Endodermal cell (in vitro differentiated cells): Measurements from ENCODE around the gene TCEA3. TPM values are rescaled to one million over a fixed set of nuclear protein-coding genes. Genes with fewer than 3 reads are reported as not detected.
A peak's percentile ranks its signal among the peaks of the same experiment; 100 is the strongest.

Source experiments
- DNase-seq: peaks from one replicate; pipeline ENCODE4 v3.0.0-alpha.2; 2017
- H3K27ac ChIP-seq: 2 replicates; pipeline ENCODE4 v1.5.1; 2013; ENCODE audit warnings: mild to moderate bottlenecking, low read depth, low read length, moderate library complexity
- H3K27me3 ChIP-seq: 2 replicates; pipeline ENCODE4 v1.6.1; 2013; ENCODE audit warnings: mild to moderate bottlenecking, low read length, moderate library complexity; ENCODE audit not compliant: insufficient read depth, control insufficient read depth, poor library complexity, severe bottlenecking
- H3K36me3 ChIP-seq: 2 replicates; pipeline ENCODE4 v1.7.0; 2013; ENCODE audit warnings: mild to moderate bottlenecking, low read length, moderate library complexity; ENCODE audit not compliant: control insufficient read depth, insufficient read depth
- H3K4me1 ChIP-seq: one replicate; pipeline ENCODE4 v1.7.0; 2013; ENCODE audit warnings: low read length; ENCODE audit not compliant: control insufficient read depth, insufficient read depth
- H3K4me3 ChIP-seq: 2 replicates; pipeline ENCODE4 v1.5.1; 2013; ENCODE audit warnings: mild to moderate bottlenecking, low read length, moderate library complexity
- H3K9ac ChIP-seq: 2 replicates; pipeline ENCODE4 v1.6.1; 2013; ENCODE audit warnings: mild to moderate bottlenecking, low read length, moderate library complexity; ENCODE audit not compliant: poor library complexity, severe bottlenecking; ENCODE audit errors: extremely low read depth
- H3K9me3 ChIP-seq: 2 replicates; pipeline ENCODE4 v1.6.1; 2013; ENCODE audit warnings: mild to moderate bottlenecking, low read length, moderate library complexity; ENCODE audit not compliant: control insufficient read depth
- H3K27ac Mint-ChIP-seq: 2 replicates; pipeline ENCODE4 v1.8.0; 2020; ENCODE audit warnings: mixed read lengths
- H3K27me3 Mint-ChIP-seq: 2 replicates; pipeline ENCODE4 v1.8.0; 2021; ENCODE audit warnings: mild to moderate bottlenecking, mixed read lengths; ENCODE audit not compliant: insufficient read depth
- H3K36me3 Mint-ChIP-seq: 2 replicates; pipeline ENCODE4 v1.8.0; 2020; ENCODE audit warnings: low read depth, mixed read lengths
- H3K4me1 Mint-ChIP-seq: 2 replicates; pipeline ENCODE4 v1.8.0; 2020; ENCODE audit warnings: mixed read lengths
- H3K4me3 Mint-ChIP-seq: 2 replicates; pipeline ENCODE4 v1.8.0; 2020; ENCODE audit warnings: mild to moderate bottlenecking, moderate library complexity, mixed read lengths
- H3K9me3 Mint-ChIP-seq: 2 replicates; pipeline ENCODE4 v1.8.0; 2020; ENCODE audit warnings: mild to moderate bottlenecking, mixed read lengths
- WGBS, 2 experiments: methylation state at CpG; one replicate each; pipeline versions ENCODE4 v1.1.5 to v1.1.7; 2013; ENCODE audit warnings: missing lambda C conversion rate in 2 of 2, mixed read lengths in 1 of 2; ENCODE audit not compliant: insufficient coverage in 1 of 2, insufficient read length in 1 of 2; 5-methylcytosine and 5-hydroxymethylcytosine counted together
- total RNA-seq, 2 donors: library from RNA; stranded (reverse); fragmentation: NEBNext Ultra II Directional in 1 of 2; extraction: Animal tissue kit (Norgen Biotek cat#: 25700) in 1 of 2; gene quantifications; 2 replicates in 1 of 2; 3 replicates in 1 of 2; pipeline ENCODE4 v1.2.1, GENCODE V29; 2021
- TF ChIP-seq, protein P1 (sequence below): fragments of 200-600 bp; sonication (generic); conservative IDR thresholded peaks from 2 replicates; pipeline ENCODE4 v1.5.0; 2021; ENCODE audit warnings: antibody characterized with exemption, mild to moderate bottlenecking

The TCEA3 gene
- total RNA-seq, 2 donors from 2014 or later, result 4.0 to 4.7 TPM

DNA sequence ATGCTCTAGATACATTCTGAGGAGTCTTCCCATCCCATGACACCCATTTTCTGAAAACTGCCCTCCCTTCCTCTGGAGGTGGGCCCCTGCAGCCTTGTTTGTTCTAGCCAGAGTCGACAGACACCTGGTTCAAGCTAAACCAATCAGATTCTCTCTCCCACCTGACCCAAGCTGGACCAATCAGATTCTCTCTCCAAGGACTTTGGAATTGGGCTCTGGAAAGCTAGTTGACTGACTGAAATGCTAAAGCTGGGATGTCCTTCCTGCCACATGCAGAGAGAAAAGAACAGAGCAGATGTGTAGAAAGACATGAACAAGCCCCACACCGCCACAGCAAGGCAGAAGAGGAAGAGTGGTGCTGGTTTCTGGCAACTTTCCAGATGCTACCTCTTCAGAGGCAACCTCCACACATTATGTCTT is 34.8 kb upstream of the TCEA3 start:
- Mint-ChIP-seq H3K36me3 (peaks cover 44% of the 10 kb centered on the region), H3K9me3 (no peaks in the 10 kb centered on the region), H3K4me1 (no peaks in the 10 kb centered on the region), H3K27ac (no peak overlapping the region), H3K4me3 (no peak overlapping the region), H3K27me3 (no peaks in the 10 kb centered on the region)
- peaks cover 3% of the 10 kb centered on the region for H3K9me3 ChIP-seq
- 87 to 100% methylated on average over 1 to 2 of the region's 2 CpGs for WGBS, 2 experiments
- TF ChIP-seq, protein P1, sequence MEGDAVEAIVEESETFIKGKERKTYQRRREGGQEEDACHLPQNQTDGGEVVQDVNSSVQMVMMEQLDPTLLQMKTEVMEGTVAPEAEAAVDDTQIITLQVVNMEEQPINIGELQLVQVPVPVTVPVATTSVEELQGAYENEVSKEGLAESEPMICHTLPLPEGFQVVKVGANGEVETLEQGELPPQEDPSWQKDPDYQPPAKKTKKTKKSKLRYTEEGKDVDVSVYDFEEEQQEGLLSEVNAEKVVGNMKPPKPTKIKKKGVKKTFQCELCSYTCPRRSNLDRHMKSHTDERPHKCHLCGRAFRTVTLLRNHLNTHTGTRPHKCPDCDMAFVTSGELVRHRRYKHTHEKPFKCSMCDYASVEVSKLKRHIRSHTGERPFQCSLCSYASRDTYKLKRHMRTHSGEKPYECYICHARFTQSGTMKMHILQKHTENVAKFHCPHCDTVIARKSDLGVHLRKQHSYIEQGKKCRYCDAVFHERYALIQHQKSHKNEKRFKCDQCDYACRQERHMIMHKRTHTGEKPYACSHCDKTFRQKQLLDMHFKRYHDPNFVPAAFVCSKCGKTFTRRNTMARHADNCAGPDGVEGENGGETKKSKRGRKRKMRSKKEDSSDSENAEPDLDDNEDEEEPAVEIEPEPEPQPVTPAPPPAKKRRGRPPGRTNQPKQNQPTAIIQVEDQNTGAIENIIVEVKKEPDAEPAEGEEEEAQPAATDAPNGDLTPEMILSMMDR, result no peak
- H3K27me3 ChIP-seq, result no peaks in the 10 kb centered on the region
- H3K4me3 ChIP-seq, result no peak overlapping the region
- DNase-seq, result peak; percentile 72
- H3K4me1 ChIP-seq, result no peaks in the 10 kb centered on the region
- H3K36me3 ChIP-seq, result peaks cover 31% of the 10 kb centered on the region
- H3K27ac ChIP-seq, result no peak overlapping the region
- H3K9ac ChIP-seq, result no peak overlapping the region

GRCh38 chr1:23456226-23456625 is 31.7 kb upstream of the TCEA3 start:
- H3K4me1 Mint-ChIP-seq, result no peaks in the 10 kb centered on the region
- TF ChIP-seq, protein P1, result no peak
- peak overlapping the region; percentile 3 for H3K27ac Mint-ChIP-seq
- H3K36me3 Mint-ChIP-seq, result peaks cover 52% of the 10 kb centered on the region
- Histone ChIP-seq H3K9ac (no peak overlapping the region), H3K9me3 (no peaks in the 10 kb centered on the region), H3K4me1 (no peaks in the 10 kb centered on the region), H3K27ac (no peak overlapping the region), H3K27me3 (no peaks in the 10 kb centered on the region), H3K4me3 (no peak overlapping the region), H3K36me3 (peaks cover 54% of the 10 kb centered on the region)
- H3K4me3 Mint-ChIP-seq, result no peak overlapping the region
- no peaks in the 10 kb centered on the region for H3K27me3 Mint-ChIP-seq
- WGBS, 2 experiments, result 91 to 93% methylated on average over 2 to 5 of the region's 5 CpGs
- H3K9me3 Mint-ChIP-seq, result no peaks in the 10 kb centered on the region
- no peak for DNase-seq

- Histone ChIP-seq H3K4me3 (no peak overlapping the region), H3K36me3 (peaks cover 59% of the 10 kb centered on the region), H3K9ac (no peak overlapping the region), H3K4me1 (no peaks in the 10 kb centered on the region), H3K27me3 (no peaks in the 10 kb centered on the region), H3K9me3 (no peaks in the 10 kb centered on the region), H3K27ac (no peak overlapping the region)
- WGBS, 2 experiments, result 81 to 97% methylated on average over 3 of the region's 3 CpGs
- DNase-seq, result no peak
- Mint-ChIP-seq H3K27me3 (no peaks in the 10 kb centered on the region), H3K36me3 (peaks cover 53% of the 10 kb centered on the region), H3K27ac (no peak overlapping the region), H3K4me1 (no peaks in the 10 kb centered on the region), H3K9me3 (no peaks in the 10 kb centered on the region), H3K4me3 (no peak overlapping the region)
- TF ChIP-seq, protein P1, result no peak
Measured at GRCh38 chr1:23453455-23454000, 29.0 kb upstream of the TCEA3 start.
